ENCODE measurements around the gene ADAM33.

The ADAM33 gene, protein sequence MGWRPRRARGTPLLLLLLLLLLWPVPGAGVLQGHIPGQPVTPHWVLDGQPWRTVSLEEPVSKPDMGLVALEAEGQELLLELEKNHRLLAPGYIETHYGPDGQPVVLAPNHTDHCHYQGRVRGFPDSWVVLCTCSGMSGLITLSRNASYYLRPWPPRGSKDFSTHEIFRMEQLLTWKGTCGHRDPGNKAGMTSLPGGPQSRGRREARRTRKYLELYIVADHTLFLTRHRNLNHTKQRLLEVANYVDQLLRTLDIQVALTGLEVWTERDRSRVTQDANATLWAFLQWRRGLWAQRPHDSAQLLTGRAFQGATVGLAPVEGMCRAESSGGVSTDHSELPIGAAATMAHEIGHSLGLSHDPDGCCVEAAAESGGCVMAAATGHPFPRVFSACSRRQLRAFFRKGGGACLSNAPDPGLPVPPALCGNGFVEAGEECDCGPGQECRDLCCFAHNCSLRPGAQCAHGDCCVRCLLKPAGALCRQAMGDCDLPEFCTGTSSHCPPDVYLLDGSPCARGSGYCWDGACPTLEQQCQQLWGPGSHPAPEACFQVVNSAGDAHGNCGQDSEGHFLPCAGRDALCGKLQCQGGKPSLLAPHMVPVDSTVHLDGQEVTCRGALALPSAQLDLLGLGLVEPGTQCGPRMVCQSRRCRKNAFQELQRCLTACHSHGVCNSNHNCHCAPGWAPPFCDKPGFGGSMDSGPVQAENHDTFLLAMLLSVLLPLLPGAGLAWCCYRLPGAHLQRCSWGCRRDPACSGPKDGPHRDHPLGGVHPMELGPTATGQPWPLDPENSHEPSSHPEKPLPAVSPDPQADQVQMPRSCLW

DNA sequence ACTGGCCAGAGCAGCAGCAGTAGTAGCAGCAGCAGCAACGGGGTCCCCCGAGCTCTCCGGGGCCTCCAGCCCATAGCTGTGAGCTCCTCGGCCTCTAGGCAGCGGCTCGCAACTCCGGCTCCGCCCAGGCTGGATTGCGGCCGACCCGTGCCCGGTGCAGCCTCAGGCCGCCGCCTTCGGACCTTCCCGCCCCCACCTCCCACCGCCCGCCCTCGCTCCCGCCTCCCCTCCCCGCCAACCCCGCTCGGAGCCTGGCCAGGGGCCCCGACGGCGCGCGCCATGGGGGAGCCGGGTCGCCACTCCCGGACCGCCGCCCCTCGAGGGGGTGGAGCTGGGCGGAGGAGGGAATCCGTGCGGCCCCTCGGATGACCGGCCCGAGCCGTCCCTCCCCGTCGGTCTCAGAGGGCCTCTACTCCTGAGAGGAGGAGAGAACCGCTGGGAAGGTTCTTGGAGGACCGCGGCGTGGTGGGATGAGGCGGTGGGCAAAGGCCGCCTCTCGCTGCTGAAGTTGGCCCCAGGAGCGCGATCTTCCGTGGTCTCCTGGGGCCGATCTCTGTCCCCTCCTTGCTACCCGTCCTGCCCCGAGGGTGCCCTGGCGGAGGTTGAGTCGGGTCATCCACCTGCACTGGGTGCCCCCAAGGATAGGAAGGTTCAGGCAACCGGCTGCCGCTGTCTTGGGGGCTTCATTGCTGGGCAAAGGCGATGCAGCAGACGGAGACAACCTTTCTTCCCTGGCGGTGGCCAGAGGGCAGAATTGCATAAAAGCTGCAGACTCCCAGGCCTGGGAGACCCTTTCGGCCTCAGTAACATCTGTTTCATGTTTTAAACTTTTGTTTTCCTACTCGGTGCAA, at the start of gene ADAM33:
ADAM33 (minus strand) TSS at position 80 of the 851 bp plus-strand sequence; CDS start at position 74, 6 bp downstream.
- DNase-seq, result no peak

DNA sequence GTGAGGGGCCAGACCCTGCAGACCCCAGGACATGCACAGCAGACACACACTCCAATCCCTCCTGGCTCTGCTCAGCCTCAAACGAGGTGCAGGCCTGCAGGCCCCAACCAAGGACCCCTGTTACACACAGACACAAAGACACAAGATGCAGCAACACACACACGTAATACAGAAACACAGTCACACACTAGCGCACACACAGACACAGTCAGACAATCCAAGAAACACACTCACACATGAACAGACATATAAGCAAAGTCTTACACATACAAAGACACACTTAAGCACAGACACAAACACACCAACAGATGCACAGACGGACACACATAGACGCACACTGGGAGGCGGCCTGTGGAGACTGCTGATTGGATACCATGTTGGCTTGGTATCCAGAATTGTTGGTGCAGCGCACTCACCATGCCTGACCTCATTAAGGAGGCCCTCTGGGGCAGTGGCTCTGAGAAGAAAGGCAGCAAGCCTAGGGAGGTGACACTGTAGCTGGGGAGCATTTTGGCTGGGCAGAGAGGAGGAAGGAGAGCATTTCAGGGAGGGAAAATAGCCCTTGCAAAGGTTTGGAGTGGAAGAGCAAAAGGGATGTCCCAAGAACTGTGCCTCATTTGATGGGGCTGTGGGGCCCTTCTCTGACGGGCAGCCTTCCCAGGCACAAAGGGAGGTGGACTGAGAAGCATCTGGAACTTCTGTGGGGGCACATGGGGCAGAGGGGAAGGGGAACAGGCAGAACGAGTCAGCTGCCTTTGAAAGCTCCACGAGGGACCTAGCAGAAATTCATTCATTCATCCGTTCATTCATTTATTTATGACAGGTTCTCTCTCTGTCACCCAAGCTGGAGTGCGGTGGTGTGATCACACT, 49.2 kb upstream of the ADAM33 start:
- no peak for DNase-seq

DNA sequence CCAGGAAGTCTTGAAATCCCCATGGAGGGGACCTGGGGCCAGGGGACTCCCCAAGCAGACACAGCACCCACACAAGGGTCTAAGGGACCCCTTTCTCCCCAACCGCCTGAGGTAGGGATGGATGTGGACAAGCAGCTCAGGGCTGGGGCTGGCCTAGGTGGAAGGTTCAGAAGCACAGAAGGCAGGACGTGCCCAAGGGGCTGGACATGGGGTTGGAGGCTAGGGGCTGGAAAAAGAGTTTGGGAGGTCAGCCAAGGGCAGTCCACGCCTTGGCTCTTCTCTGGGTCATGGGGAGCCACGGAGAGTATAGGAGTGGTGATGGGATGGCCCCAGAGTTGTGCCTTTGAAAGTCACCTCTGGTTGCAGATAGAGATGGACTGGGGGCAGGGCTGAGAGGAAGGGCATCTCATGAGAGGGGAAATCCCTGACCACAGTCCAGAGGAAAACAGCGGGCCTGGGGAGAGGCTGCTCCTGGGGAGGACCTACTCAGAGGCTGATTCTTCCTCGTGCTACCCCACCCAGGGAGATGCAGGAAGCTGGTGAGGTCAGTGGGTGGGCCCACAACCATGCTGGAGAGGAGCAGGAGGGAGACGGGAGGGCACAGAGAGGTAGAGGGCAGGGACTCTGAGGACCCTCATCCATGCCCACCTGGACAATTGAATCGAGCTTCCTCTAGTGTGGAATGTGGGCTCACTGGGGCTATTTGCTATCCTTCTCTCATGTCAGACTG, 48.2 kb upstream of the ADAM33 start:
- no peak for DNase-seq

DNA sequence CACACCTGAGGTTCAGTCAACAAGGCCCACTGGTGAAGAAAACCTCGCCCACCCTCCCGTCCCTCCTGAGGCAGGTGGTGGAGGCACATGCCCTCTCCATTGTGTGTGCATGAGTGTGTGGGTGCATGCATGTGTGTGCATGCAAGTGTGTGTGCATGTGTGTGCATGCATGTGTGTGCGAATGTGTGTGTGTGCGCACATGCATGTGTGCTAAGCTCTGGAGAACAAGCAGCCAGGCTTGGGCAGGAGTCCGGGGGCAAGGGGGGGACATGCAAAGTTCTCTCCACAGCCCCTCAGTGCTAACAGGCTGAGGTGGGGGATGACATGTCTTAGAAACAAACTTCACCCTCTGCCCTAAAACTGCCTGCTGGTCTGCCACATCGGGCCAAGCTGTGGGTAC, 47.6 kb upstream of the ADAM33 start:
- DNase-seq, result no peak

DNA sequence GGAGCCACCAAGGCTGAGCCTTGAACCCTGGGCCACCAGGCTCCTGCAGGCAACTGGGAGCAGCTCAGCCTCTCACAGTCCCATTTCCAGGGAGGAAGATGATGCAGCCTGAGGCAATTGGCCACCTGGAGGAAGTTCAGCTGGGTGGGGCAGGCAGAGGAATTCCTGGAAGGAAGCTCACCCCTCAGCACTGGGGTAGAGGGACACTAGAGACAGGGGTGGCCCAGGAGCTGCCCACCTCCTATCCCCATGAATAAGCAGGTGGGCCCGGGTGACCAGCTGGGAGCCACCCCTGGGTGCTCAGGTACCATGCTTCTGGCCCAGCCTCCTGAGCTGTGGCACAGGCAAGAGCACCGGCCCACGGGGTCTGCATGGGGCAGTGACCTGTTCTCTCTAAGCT, 47.1 kb upstream of the ADAM33 start:
- no peak for DNase-seq

DNA sequence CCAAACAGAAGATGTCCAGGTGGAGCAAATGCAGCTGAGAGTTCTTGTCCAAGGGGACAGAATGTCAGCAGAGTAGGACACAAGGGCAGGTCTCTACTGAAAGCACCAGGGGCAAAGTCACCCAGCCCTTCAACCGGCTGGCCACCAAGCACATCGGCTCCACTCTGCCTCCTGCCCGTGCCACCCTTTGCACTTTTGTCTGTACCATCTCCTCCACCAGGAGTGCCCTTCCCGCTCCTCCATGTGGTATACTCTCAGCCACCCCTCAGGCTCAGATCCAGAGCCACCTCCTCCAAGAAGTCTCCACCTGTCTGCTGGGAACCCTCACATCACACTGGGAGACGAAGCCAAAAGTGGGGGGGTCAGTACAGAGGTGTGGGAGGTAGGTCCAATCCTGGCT, 46.5 kb upstream of the ADAM33 start:
- DNase-seq, result no peak

DNA sequence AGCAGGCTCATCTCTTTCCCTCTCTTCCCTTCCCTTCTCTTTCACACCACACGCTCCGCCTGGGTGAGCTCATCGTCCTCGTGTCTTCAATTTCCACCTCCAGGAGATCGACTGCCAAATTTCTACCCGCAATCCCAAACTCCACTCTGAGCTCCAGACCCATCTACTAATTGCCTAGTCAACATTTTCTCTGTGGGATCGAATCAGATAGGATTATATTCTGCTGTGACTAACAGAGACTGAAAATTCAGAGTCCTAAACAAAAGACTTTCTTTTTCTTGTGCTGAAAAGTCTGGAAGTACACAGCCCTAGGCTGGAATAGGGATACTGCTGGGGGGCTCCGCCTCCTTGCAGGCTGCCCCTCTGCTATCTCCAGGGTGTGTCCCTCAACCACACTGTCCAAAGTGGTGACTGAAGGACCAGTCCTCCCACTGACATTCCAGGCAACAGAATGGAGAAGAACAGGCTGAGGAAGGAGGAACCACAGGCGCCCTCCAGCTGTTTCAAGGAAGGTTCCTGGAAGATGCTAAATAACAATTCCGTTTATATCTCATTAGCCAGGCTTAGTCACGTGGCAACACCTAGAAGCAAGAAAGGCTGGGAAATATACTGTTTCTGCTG, 45.7 kb upstream of the ADAM33 start:
- peak; percentile 79 for DNase-seq

DNA sequence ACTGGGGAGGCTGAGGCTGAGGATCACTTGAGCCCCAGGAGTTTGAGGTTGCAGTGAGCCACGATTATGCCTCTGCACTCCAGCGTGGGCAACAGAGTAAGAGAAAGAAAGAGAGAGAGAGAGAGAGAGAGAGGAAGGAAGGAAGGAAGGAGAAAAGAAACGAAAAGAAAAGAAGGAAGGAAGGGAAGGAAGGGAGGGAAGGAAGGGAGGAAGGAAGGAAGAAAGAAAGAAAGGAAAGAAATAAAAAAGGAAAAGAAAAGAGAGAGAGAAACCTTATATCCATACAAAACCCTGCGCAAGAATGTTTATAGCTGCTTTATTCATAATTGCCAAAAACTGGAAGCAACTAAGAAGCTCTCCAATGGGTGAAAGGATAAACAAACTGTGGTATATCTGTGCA, 42.5 kb upstream of the ADAM33 start:
- DNase-seq, result no peak

DNA sequence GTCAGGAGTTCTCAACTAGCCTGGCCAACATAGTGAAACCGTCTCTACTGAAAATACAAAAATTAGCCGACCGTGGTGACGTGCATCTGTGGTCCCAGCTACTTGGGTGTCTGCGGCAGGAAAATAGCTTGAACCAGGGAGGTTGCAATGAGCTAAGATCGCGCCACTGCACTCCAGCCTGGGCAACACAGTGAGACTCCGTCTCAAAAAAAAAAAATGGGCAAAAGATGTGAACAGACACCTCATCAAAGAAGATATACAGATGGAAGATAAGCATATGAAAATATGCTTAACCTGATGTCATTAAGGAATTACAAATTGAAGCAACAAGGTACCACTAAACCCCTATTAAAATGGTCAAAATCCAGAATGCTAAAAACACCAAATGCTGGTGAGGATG, 41.5 kb upstream of the ADAM33 start:
- no peak for DNase-seq

DNA sequence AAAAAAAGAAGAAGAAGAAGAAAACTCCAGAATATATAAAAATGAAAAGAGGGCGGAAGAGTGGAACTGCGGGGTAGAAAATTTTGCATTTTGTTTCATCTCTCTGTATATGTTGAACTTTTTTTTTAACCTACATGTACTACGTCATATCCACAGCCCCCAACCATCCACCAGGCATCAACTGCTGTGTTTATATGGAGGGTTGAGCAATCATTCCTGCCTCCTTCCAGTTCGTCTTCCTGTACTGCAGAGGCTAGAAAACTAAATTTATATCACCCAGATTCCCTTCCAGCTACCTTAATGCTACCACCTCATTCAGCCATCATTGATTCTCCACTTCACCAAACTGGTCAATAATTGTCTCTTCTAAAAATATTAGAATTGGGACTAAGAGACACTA, 40.1 kb upstream of the ADAM33 start:
- DNase-seq, result no peak

DNA sequence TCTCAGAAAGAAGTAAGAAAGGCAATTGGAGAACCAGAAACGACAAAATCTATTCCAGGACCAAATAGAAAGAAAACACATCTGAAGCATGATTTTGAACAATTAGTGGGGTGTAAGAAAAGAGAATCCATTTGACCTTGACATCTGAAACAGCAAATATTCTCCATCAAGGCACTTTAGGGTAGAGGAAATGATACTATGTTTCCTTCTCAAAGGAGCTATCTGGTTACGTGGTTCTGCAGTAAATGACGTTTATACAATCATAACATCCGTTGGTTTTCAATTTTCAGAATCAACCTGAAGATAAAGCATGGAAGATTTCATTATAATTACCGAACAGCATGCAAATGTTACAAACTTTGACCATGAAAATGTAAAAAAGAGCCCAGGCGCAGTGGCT, 38.8 kb upstream of the ADAM33 start:
- no peak for DNase-seq

DNA sequence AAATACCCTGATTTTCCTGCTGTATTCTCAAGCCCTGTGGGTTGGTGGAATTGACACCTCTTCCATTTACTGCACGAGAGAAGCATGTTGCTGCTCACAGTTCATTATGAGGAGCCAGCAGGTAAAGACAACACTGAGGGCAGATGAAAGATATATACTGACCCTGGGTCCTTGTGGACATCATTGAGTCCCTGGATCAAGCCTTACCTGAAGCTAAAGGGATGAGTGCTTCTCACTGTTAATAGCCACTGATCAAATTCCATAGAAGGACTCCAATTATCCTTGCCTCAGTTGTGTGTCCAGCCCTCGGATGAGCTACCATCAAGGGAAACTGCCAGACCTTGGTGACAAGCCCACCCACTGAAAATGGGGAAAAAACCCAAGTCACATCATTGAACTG, 38.3 kb upstream of the ADAM33 start:
- DNase-seq, result no peak

DNA sequence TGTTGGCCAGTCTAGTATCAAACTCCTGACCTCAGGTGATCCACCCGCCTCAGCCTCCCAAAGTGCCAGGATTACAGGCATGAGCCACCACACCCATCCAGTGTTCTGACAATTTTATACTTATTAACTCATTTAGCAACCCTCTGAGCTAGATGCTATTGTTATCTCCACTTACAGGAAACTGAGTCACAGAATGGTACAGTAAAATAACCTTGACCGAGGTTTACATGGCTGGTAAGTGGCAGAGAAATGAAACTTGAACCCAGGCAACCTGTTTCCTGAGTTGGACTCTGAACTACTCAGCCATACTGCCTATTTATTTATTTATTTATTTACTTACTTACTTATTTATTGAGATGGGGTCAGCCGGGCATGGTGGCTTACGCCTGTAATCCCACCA, 37.2 kb upstream of the ADAM33 start:
- DNase-seq, result no peak

DNA sequence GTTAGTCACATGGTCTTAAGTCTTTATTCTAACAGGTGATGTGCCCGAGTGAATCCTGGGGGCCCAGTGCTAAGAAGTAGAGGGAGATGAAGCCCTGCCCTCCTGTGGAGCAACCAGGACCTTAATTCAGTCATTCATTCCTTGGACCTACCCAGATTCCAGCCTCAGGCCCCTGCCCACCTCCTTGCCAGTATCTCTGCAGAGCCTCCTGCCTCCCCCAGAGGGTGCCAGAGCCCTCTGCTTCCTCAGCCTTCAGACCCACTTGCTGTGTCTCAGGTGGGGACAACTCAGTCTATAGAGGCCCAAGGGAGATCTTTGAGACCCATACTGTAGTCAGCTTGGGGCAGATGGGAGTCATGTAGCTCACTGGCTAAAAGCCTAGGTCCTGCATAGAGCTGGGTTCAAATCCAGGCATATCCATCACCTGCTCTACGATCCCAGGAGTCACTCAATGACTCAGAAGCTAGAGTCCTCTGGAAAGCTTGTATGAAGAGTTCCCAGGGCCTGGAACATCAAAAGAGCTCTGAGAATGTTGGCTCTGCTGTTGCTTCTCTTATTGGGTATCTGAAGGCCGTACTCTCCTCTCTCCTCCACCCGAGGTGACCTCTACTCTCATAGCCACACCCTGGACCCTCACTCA, 34.5 kb upstream of the ADAM33 start:
- DNase-seq, result peak; percentile 88

DNA sequence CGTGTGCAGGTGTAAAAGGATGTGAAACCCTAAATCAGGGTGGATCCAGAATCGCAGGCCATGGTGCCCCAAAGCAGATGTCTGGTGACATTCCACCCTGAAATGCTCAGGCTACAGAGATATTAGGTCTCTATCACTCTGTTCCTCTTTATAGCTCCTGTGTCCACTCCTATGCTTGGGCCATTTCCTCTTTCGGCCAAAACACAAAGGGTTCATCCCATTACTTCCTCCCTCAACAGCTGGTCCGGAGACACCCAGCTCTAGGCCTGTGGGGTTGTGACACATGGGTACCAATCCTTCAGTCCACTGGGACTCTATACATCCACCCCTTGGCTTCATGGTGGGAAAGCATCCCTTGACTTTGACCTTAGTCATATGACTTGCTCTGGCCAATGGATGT, 32.3 kb upstream of the ADAM33 start:
- DNase-seq, result no peak

DNA sequence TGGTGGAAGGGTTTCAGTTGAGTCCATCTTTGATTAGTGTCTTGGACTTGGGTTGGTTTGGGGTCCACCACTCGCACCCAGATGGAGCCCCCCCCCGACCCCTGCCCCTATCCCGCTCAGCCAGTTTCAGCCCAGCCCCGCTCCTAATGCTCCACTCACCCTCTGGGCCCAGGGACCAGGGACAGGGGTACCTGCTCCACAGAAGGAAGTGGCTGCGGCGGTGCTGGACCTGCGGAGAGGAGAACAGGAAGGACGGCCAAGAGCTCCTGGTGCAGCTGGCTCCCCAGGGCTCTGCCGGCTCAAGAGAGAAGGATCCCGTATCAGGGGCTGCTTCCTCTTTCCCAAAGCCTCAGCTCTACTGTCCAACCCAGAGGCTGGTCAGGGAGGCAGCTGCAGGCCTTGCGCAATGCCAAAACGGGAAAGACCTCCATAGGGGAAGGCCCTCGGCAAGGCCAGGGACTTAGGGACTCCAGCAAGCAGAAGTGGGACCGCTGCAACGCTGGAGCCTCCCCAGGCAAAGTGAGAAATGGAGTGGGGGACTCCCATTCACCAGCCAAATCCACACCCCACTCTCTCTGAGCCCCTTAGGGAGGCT, 30.6 kb upstream of the ADAM33 start, which contains the start of gene SIGLEC1:
SIGLEC1 (minus strand) TSS at position 322 of the 595 bp plus-strand sequence. CDS start 5,472 bp downstream, outside the sequence.
- DNase-seq, result peak; percentile 43

DNA sequence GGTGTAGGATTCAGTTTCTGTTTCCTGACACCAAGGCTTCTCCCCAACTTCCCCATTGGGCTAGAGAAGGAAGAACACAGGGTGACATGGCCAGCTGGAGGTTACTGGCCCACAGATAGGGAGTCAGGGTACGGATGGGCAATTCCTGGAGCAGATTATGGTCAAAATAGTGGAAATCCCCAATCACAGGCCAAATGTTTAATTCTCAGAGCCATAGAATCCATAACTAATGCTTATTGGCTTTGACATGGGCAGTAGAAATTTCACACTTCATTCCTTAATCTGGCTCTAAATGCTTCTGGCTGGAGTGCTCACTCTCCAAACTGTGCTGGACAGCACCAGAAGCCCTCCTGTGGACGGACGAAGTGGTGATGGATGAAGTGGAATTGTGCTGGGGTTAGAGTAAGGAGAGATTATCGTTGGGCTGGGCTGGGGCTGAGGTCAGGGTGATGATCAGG, 29.7 kb upstream of the ADAM33 start:
- peak; percentile 40 for DNase-seq

DNA sequence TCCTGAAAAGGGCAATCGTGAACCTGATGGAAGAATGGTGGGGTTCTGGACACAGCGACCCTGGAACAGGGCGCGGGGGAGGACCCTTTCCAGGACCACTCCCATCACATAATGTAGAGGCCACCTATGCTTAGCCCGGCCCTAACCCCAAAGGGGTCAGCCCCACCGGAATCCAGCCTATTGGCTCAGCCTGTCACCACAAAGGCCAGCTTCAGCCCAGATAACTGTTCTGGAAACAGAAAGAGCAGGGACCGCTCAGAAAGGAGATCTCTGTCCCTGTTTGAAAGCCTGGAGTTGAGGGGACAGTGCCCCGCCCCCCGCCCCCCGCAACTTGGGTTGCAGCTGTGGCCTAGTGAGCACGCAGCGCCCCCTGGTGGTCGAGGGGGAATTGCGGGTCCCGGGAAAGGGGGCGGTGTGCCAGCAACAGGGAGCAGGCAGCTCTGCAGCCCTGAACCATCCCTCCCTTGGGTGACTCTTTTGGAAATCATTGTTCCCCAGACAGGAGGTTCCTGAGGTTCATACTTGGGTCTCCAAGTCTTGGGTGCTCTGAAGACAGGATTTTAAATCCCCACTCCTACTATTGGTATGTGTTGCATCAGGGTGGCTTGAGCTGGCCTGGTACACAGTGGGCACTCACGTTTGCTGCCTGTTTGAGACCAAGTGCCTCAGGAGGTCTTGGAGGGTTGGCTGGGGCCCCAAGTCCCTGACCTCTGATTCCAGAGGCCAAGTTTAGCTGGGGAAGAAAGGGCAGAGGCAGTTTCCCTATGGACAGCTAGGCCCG, 29.1 kb upstream of the ADAM33 start:
- DNase-seq, result peak; percentile 74

DNA sequence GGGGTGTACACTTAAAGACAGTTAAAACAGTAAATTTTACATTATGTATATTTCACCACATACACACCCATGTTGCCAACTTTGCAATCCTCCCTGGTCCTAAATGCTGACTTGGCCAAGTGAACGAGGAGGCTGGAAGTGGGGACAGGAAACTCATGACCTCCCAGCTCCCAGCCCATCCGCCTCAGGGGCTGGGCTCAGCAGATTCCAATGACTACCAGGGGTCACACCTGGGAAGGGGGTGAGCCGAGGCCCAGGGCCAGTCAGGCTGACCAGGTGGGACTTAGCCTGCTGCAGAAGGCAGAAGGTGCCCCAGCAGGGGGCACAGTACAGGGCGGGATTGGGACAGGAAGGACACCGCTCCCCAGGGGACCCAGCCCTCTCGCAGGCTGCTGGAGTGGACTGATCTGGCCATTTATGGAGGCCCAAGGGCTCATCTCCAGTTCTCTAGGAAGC, 28.2 kb upstream of the ADAM33 start:
- peak; percentile 53 for DNase-seq
